Measurements from ENCODE around the gene MYO10.
"Not testable (repeated sequence)": the region's sequence is repeated elsewhere in the genome, so short reads cannot be mapped to it uniquely, and the experiment has no call there.

Gene MYO10

DNA sequence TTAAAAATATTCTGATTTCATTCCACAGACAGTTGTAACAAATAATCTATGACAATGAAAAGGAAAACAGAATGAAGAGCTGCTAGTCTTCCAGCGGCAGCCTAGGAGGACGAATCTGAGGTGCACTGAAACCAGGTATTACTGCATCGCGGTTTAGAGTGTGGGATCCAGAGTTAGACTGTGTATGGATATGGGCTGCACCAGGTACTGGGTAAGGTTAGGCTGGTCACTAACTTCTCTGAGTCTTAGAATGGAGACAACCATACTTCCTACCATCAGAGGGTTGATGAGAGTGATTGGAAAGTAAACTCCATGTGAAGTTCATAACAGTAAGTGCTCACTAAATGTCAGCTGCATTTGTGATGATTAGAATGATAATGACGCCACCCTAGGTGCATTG lies 158.7 kb downstream of the MYO10 start:
- DNase-seq, result no peak

DNA sequence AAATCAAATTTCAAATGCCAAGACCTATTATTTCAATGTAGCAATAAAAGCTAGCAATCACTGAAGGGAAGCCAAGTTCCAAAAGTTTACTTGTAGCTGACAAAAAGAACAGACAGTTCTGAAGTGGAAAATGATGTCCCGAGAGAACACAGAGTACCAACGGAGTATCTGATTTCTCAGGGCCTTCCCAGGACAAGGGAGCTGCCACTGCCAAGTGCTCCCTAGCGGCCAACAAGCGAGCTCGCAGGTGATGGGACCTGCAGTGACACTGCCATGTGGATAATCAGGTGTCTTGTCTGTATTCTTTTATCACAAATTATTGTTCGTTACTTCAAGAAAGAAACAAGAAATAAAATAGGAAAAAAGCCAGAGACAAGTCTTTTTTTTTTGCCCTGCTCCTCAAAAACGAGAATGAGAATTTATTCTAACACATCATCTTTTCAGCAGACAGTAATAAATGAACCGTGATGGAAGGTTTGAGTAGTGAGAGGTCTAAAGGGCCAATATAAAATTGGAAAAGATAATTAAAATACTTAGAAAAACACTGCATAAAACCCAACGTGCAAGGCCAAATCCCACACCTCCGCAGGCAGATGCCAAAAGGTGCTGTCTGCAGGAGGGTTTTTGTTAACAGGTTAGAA lies 159.4 kb downstream of the MYO10 start:
- no peak for DNase-seq

DNA sequence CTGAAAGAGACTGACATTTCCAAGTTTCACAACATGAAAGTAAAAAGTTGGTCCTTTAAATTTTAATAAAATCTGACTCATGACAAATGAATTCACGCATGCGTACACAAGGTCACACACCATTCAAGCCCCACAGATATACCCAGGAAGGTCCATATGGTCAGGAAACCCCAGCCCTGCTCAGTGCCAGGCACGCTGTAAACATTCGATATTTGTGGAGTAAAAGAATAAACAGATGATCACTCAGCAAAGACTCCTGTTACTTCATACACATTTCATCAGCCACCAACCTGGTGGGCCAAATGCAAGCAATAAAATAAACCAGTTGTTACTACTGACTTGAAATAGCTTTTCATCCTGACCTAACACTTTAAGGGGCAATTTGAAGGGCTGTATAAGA lies 161.3 kb downstream of the MYO10 start:
- DNase-seq, result no peak

DNA sequence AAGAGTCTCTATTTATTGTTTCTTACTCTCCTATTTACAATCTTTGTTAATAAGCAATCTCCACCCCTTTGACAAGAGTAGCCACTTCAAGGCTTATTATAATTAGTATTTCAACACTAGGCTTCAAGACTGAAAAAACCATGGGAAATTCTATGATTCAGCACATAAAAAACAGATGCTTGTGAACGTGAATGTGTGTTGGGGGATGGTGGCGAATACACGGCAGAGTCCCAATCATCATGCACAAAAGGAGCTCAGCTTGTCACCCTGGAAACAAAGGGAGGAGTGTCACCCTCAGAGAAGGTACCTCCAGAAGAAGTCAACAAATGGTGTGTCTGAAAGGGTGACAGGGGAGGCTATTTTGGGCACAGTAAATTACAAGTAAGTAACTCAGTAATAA lies 162.1 kb downstream of the MYO10 start:
- DNase-seq, result no peak

DNA sequence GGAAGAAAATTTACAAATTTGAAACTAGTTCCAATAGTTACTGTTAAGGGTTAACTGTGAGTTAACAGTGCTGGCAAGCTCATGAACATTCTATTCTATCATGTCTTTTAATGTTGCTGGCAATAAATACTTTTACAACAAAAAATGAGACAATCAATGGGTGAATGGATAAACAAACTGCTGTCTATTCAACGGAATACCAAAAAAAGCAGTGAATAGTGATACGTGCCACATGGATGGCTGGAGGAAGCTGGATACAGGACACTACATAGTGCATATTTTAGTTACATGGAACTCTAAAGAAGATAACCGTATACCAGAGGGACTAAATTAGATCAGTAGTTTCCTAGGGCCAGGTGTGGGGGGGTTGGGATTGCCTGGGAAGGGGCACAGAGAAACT lies 163.5 kb downstream of the MYO10 start:
- no peak for DNase-seq

DNA sequence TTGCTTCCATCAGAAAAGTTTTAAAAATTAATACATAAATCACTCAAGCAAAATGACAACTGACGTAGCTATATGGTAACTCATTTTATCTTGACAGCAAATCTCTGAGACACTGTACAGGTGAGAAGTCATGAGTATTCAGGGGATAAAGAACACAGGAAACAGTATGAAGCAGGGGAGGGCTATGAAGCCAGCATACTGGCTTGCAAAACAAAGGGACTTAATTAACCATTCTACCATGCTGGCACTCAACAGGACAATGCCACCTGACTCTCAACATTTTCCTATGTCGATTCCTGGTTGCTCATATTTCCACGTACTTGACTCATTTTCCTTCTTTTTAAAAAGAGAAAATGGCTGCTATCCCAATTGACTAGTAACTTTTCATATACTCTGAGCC lies 167.9 kb downstream of the MYO10 start:
- DNase-seq, result no peak

DNA sequence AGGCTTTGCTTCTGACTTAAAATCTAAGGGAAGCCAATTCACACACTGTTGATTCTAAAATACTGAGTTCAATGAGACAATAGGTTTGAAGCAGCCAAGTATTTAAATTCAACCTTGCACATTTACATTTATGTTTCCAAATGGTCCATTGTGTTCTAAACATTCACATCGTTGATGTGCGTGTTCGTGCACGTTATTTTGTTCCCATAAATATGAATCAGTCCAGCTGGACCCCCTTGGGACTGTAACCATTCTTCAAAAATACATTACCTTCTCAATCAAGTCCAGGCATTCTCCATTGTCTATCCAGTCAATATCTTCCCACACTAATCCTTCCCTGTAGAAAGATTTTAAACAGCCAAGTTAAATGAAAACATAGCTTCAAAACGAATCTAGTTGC lies 172.9 kb downstream of the MYO10 start:
- no peak for DNase-seq

DNA sequence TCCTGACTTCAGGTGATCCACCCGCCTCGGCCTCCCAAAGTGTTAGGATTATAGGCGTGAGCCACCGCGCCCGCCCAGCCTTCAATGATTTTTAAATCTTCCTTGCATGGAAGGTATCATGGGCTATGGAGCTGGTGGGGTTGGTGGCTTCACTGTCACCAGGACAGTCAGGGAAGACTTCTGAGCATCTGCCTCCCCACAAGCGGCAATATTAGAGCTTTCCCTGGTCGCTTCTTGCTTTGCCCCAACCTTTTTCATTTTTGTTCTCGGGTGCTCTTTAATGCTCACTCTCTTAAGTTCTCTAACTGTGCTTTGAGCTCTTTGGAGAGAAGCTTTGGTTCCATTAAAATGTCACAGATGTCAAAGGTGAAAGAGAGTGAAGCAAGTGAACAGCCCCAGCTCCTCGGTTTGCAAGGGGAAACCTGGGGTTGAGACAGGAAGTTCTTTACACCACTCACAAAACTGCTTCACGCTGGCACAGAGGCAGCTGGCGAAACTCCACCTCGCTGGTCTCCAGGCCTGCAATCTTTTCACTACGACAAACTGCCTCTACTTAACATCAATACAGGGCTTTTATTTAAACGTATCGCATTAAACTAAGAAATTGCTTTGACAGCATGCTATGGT lies 176.8 kb downstream of the MYO10 start:
- peak; percentile 26 for DNase-seq

DNA sequence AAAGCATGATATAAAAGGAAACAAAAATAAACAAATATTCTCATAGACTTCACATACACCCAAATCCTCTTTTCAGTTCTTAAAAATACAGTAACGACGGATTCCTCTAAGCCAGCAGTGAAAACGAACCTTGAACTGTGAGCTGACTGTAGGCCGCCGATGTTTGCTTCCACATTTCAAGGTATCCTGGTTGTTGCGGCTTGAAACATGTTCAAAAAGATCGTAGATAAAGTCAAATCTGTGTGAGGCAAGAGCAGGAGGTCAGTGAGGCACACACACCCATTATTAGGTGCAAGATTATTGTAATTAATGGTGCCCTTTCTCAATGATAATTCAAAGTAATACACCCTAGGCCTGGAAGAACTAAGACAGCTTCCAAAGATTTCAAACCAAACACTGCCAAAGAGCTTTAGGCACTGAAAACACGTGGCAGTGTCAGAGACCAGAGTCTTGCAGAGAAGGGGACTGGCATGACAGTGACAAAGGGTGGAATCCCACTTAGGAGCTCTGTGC lies 178.0 kb downstream of the MYO10 start:
- DNase-seq, result no peak

DNA sequence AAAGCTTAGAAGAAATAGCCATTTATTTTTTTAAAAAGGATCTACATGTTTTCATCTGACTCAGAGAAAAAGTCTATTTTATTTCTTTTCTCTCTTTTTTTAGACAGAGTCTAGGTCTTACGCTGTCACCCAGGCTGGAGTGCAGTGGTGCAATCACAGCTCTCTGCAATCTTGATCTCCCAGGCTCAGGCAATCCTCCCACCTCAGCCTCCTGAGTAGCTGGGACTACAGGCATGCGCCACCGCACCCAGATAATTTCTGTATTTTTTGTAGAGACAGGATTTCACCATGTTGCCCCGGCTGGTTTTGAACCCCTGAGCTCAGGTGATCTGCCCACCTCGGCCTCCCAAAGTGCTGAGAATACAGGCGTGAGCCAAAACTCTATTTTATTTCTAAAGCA lies 178.5 kb downstream of the MYO10 start:
- DNase-seq, result not testable (repeated sequence)

DNA sequence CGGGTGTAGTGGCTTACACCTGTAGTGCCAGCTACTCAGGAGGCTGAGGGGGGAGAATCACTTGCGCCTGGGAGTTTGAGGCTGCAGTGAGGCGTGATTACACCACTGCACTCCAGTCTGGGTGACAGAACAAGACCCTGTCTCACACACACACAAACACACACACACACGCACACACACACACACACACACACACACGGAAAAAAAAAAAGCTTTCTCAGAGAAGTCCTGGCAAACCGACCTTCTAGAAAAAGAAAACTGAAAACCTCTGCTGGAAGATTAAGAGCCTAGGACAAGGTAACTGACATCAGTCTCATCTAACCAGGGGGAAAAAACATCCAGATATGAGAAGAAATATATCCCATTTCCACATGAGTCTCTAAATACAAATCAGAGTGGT lies 178.9 kb downstream of the MYO10 start:
- DNase-seq, result no peak

DNA sequence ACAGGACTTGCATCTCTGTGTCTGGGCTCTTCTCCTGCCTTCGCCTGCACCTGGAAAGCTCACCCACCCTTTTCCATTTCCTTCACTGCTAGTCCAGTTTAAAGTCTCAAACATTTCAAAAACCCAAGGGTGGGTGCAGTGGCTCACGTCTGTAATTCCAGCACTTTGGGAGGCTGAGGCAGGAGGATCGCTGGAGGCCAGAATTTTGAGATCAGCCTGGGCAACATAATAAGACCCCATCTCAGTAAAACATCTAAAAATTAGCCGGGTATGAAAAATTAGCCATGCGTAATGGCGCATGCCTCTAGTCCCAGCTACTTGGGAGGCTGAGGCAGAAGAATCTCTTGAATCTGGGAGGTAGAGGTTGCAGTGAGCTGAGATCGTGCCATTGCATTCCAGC lies 179.4 kb downstream of the MYO10 start:
- no peak for DNase-seq

DNA sequence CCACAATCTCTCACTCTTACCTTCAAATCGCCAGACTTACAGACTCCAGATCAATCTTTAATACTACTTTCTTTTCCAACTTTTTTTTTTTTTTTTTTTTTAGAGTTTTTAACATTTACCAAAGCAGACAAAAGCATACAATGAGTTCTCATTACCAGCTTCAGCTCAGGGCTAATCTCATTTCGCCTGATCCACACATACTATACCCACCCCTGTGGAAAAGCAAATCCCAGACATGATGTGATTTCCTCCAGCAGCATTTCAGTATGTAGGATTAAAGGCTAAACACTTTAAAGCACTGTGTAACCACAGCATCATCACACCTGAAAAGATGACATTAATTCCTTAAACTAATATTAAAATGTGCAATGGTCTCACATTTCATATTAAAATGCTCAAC lies 180.4 kb downstream of the MYO10 start:
- DNase-seq, result no peak

DNA sequence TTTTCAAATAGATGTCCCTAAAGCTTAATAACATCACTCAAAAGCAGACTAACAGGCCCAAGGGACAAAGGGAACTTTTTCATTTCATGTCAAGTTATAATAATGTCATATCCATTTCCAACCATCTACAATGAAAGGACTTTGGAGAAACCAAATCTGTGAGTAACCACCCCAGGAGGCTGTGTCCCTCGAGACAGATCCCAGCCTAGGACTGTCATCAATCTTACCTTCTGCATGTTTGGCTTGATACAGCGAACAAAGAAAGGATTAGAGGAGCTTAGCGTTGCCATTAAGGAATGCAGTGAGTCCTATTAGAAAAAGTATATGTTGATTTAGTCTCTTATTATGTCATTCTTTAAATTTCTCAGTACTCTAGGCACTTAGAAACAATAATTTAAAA lies 181.5 kb downstream of the MYO10 start:
- DNase-seq, result no peak

DNA sequence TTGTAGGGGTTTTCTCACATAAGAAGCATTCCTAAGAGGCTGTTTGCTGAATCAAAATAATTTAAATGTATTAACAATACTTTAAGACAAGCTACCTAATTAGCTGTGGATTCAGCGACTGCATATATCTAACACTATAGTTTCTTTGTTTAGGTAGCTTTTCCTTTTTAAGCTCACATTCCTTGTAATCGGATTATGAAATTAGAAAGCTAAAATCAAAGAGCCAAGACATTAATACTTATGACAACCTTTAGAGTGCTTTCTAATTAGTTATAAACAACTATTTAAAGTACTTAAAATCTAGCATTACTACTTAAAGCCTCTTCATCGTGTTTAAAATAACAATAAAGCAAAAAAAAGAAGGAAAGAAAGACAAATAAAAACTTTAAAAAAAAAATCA lies 182.0 kb downstream of the MYO10 start:
- no peak for DNase-seq

DNA sequence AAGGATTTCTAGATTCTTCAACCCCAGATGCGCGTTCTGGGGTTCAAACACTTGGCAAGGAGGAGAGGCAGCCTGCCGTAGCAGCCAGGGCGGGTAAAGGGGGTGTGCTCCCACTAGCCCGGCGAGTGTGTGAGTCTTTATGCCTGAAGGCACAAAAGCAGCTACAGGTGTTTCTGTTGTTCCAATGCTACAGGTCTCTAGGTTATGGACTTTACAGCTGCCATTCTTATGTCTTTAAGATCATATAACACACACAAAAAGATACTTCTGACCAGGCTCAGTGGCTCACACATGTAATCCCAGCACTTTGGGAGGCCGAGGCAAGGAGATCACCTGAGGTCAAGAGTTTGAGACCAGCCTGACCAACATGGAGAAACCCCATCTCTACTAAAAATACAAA lies 185.6 kb downstream of the MYO10 start:
- DNase-seq, result no peak

DNA sequence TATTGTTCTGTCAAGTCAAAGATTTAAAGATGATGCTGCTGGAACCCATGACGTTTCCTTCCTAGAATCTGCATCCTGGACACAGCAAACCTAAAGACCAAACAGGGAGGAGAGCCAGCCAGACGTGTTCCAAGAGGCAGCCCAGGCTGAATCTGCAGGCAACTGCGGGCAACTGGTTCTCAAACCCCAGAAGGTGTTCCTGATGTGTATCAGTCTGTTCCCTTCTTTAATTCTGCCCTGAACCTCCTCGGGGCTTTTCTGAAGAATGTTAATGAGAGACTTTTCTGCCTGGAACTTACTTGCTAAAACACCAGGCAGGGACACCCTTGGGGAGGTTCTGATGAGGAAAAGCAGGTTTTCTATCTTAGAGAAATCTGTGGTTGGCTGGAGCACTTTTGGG lies 186.5 kb downstream of the MYO10 start:
- no peak for DNase-seq

DNA sequence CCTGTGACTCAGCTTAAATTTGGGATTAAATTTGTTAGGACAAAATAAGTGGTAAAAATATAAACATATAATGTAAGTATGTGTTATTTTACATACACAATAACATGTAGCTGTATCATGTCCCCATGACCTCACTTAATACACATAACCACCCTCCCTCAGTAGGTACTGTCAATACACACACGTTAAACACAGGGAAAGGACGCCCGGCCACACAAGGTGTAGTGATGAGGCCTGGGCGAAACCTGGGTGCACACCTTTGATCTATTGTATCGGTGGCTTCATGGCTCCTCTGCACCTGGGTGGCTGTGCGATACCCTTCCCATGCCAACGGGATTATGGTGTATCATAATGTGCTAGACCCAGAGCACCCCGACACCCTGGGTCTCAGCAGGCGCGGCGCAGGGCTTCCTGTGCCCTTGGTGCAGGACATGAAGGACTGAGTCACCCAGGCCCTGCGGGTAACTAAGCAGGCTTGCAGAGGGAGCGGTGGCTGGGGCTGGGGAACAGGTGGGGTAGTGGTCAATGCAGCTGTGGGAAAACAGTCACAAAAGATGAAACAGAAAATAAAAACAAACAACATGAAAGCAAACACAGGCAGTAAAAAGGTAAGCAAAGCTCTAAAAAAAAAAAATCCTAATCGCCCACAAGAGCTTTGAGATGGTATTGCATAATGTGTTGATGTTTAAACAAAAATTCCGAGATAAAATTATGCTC lies 191.8 kb downstream of the MYO10 start:
- DNase-seq, result no peak

DNA sequence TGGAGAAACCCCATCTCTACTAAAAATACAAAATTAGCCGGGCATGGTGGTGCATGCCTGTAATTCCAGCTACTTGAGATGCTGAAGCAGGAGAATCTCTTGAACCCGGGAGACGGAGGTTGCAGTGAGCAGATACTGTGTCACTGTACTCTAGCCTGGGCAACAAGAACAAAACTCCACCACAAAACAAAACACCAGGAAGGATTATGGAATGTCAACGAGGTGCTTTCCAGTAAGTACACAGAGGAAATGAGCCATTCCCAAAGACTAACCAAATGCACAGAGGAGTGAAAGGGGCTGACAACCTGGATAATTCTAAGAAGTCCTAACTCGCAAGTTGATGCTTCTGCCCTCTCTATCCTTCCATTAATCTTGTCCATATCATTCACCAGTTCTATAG lies 193.2 kb downstream of the MYO10 start:
- no peak for DNase-seq

DNA sequence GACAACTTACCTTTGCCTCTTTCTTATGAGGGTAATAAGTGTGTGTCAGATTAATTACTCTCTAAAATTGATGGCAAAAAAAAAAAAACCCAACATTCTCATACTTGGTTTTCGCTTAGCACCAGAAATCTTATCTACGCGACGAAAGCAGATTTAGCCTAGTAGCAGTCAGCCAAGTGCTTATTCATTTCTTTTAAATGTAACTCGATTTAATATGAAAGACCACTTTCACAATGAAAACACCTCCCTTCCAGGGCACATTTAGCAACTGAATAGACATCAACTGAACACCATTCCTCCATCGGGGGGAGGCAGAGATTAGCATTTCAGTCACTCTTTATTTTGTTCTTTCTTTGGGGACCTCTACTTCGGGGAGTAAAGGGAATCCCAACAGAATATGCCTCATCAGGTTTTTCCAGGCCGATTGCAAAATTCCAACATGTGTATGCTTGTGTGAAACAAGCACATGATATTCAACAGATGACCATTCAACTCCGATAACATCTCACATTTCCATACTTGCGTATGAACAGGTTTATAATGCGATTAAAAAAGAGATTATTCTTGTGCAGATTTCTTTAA lies 195.2 kb downstream of the MYO10 start:
- DNase-seq, result no peak

DNA sequence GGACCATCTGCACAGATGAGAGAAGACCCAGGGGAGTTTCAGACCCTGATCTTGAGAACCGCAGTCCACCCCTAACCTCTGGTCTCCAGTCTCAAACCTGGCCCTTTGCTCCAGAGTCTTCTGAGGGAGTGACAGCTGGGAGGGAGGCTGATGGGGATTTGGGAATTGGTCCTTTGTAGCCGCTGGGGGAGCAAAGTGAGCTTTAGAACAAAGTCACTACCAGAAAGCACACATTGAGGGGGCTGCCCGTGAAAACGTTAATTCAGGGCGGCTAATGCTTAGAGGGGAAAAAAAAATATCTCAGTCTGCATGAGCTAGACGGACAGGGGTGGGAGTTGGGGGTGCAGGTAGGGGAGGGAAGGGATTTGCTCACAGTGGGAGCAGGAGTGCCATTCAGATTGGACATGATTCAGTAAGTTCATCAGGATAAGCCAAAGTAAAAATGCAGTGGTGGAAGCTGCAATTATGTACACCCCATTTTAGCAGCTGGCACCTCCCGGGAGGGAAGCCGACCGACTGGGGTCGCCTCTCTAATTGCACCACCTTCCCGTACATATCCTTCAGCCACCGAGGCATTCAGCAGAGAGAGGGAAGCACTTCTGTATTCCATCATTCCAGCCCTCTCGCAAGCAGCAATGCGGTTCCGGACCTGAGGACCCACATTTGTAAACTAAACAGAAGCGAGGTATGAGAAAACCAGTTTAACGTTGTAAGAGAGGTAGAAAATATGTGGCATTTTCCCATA lies 195.8 kb downstream of the MYO10 start:
- DNase-seq, result no peak

DNA sequence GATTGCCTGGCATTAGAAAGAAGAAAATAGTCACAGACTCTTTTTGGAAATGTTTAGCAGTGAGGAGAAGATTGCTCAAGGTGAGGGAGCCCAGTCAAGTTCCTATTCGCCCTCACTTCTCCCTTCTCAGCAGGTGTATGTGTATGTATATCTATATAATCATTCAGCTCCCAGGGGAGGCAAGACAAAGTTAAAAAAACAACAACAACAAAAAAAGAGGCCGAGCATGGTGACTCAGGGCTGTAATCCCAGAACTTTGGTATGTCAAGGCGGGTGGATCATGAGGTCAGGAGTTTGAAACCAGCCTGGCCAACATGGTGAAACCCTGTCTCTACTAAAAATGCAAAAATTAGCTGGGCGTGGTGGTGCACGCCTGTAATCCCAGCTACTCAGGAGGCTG lies 197.7 kb downstream of the MYO10 start:
- DNase-seq, result not testable (repeated sequence)
